Pulmonary artery endothelial cell (primary cell): ENCODE measurements around the gene ZCCHC24. TPM values are rescaled to one million over a fixed set of nuclear protein-coding genes. Genes with fewer than 3 reads are reported as not detected.

Experiments used
- total RNA-seq: library from RNA; depleted of rRNA; stranded (reverse); fragments of >200 nt; gene quantifications from 2 replicates; pipeline ENCODE4 v1.2.3, GENCODE V29; 2014

Gene ZCCHC24
- total RNA-seq, 1 donor from 2014 or later, result 5.1 TPM

Other genes with a start within 250 kb of the ZCCHC24 start
- gene PPIF, start 98.2 kb downstream of the ZCCHC24 start, total RNA-seq, result 17.9 and 18.6 TPM in 2 replicates
- 0.40 and 0.67 TPM in 2 replicates for gene EIF5AL1, start 66.9 kb upstream of the ZCCHC24 start, total RNA-seq
- not detected in 2 replicates for gene SFTPA2, start 114.8 kb upstream of the ZCCHC24 start, total RNA-seq
- not detected in 2 replicates for gene SFTPA1, start 165.3 kb upstream of the ZCCHC24 start, total RNA-seq